ENCODE measurements around the gene EIF1. TPM values are rescaled to one million over a fixed set of nuclear protein-coding genes. Genes with fewer than 3 reads are reported as not detected.

The EIF1 gene
- total RNA-seq, 1 experiment from 2014 or later: 481 TPM

GRCh38 chr17:41717408-41718286 lies 29.0 kb downstream of the EIF1 start (continued):
- TF ChIP-seq ZNF396 (CRISPR knock-in tag; IDR thresholded peaks at IDR 0.05; ENCODE audit: borderline replicate concordance): no peak
- no peak for TF ChIP-seq ZNF532 (CRISPR knock-in tag; IDR thresholded peaks at IDR 0.05; ENCODE audit: borderline replicate concordance)
- TF ChIP-seq ATF1 (CRISPR knock-in tag; IDR thresholded peaks at IDR 0.05): no peak
- TF ChIP-seq ZNF121 (CRISPR knock-in tag; IDR thresholded peaks at IDR 0.05): no peak
- no peak for TF ChIP-seq EMX1 (CRISPR knock-in tag; IDR thresholded peaks at IDR 0.05)
- no peak for TF ChIP-seq NFE2L1 (CRISPR knock-in tag; IDR thresholded peaks at IDR 0.05)
- TF ChIP-seq AR (CRISPR knock-in tag; IDR thresholded peaks at IDR 0.05): no peak
- TF ChIP-seq MAX (CRISPR knock-in tag; IDR thresholded peaks at IDR 0.05): no peak
- TF ChIP-seq RELA (CRISPR knock-in tag; IDR thresholded peaks at IDR 0.05; ENCODE audit: borderline replicate concordance): no peak
- no peak for TF ChIP-seq ATF6 (CRISPR knock-in tag; IDR thresholded peaks at IDR 0.05)
- no peak for TF ChIP-seq ELF4 (CRISPR knock-in tag; IDR thresholded peaks at IDR 0.05; ENCODE audit: low read depth)

- ChIA-PET POLR2A (no interaction called here), CTCF (interaction anchor here (1.2 to 1.6 kb wide), 2 partner anchors 22 to 169 kb away, joined by 3 to 4 read pairs; no protein-coding TSS in a partner anchor)
- H3K36me3 Mint-ChIP-seq: no peaks in the 10 kb centered on the region
- H3K27me3 Mint-ChIP-seq (ENCODE audit: low read depth): peaks cover 63% of the 10 kb centered on the region
- no peak overlapping the region for H3K4me3 Mint-ChIP-seq
- no peak for DNase-seq (ENCODE audit: low spot score)
- no peaks in the 10 kb centered on the region for H3K4me1 Mint-ChIP-seq
- no peaks in the 10 kb centered on the region for H3K9me3 Mint-ChIP-seq
- ATAC-seq: no peak
- H3K27ac Mint-ChIP-seq: no peak overlapping the region
- no peak for TF ChIP-seq ERG (CRISPR knock-in tag; IDR thresholded peaks at IDR 0.05)
- no peak for TF ChIP-seq IRF2 (CRISPR knock-in tag; IDR thresholded peaks at IDR 0.05; ENCODE audit: borderline replicate concordance, low read depth)
- TF ChIP-seq NR1H2 (CRISPR knock-in tag; IDR thresholded peaks at IDR 0.05): no peak
- TF ChIP-seq HMGA2 (CRISPR knock-in tag; IDR thresholded peaks at IDR 0.05): no peak
- TF ChIP-seq CREB1 (CRISPR knock-in tag; IDR thresholded peaks at IDR 0.05): no peak
- no peak for TF ChIP-seq ZSCAN18 (CRISPR knock-in tag; IDR thresholded peaks at IDR 0.05)
- no peak for TF ChIP-seq RORB (CRISPR knock-in tag; IDR thresholded peaks at IDR 0.05)
- no peak for TF ChIP-seq MXD4 (CRISPR knock-in tag; IDR thresholded peaks at IDR 0.05; ENCODE audit: borderline replicate concordance)
- TF ChIP-seq JUN (CRISPR knock-in tag; IDR thresholded peaks at IDR 0.05): no peak
- TF ChIP-seq E2F4 (CRISPR knock-in tag; IDR thresholded peaks at IDR 0.05; ENCODE audit: borderline replicate concordance, low read depth): no peak
These were observed 29.6 kb downstream of the EIF1 start for GRCh38 chr17:41718287-41718645.

Measured in WTC11 (cell line).